ENCODE data around the gene WDR70.

The WDR70 gene

GRCh38 chr5:37694867-37695266 lies 315.7 kb downstream of the WDR70 start:
- TF ChIP-seq CTCF (conservative IDR thresholded peaks at IDR 0.05) (no peak), ZFX (IDR thresholded peaks at IDR 0.05) (no peak)
- H3K27ac ChIP-seq = no peak overlapping the region

- TF ChIP-seq CTCF (conservative IDR thresholded peaks at IDR 0.05) = no peak
- H3K27ac ChIP-seq = no peak overlapping the region
Measured at GRCh38 chr5:37695647-37696046, 316.5 kb downstream of the WDR70 start.

GRCh38 chr5:37696190-37697021 lies 317.3 kb downstream of the WDR70 start:
- no peak for TF ChIP-seq ZFX (IDR thresholded peaks at IDR 0.05)
- TF ChIP-seq CTCF (conservative IDR thresholded peaks at IDR 0.05) = no peak
- no peak overlapping the region for H3K27ac ChIP-seq

GRCh38 chr5:37701868-37702267 lies 322.8 kb downstream of the WDR70 start:
- H3K27ac ChIP-seq = no peak overlapping the region
- TF ChIP-seq CTCF (conservative IDR thresholded peaks at IDR 0.05) = no peak
- no peak for TF ChIP-seq ZFX (IDR thresholded peaks at IDR 0.05)

GRCh38 chr5:37703841-37704241 lies 324.7 kb downstream of the WDR70 start:
- TF ChIP-seq CTCF (conservative IDR thresholded peaks at IDR 0.05) = no peak
- TF ChIP-seq ZFX (IDR thresholded peaks at IDR 0.05) = no peak
- no peak overlapping the region for H3K27ac ChIP-seq

- no peak overlapping the region for H3K27ac ChIP-seq
- no peak for TF ChIP-seq CTCF (conservative IDR thresholded peaks at IDR 0.05)
- no peak for TF ChIP-seq ZFX (IDR thresholded peaks at IDR 0.05)
Measured at GRCh38 chr5:37704406-37704805, 325.3 kb downstream of the WDR70 start.

- TF ChIP-seq ZFX (IDR thresholded peaks at IDR 0.05) (no peak), CTCF (conservative IDR thresholded peaks at IDR 0.05) (no peak)
- no peak overlapping the region for H3K27ac ChIP-seq
Measured at GRCh38 chr5:37709020-37709419, 329.9 kb downstream of the WDR70 start.

All from C4-2B (cell line).